K562 (cell line): ENCODE data around the gene HMCN2. TPM values are rescaled to one million over a fixed set of nuclear protein-coding genes. Genes with fewer than 3 reads are reported as not detected.

ENCODE experiments used
- FOSL1 ChIP-seq: fragments of 200-800 bp; sonication (Bioruptor generic); conservative IDR thresholded peaks from 2 replicates; pipeline ENCODE4 v1.6.1; 2016; ENCODE audit warnings: missing genetic modification characterization, missing compliant biosample characterization
- FOXA1 ChIP-seq: fragments of 450-650 bp; IDR thresholded peaks from 2 replicates; pipeline ENCODE4 v1.6.1; 2016; ENCODE audit warnings: mild to moderate bottlenecking, borderline replicate concordance
- HDAC3 ChIP-seq: fragments of 450-650 bp; IDR thresholded peaks from 2 replicates; pipeline ENCODE4 v1.6.1; 2018; ENCODE audit warnings: borderline replicate concordance, mild to moderate bottlenecking, moderate library complexity; ENCODE audit not compliant: partially characterized antibody
- KDM1A ChIP-seq, 2 experiments: fragments of 450-650 bp; IDR thresholded peaks; 2 replicates each; pipeline ENCODE4 v1.6.1; 2016; ENCODE audit warnings: mild to moderate bottlenecking in 2 of 2
- MBD2 ChIP-seq: sonication (generic); IDR thresholded peaks from 2 replicates; pipeline ENCODE4 v1.6.1; 2016; ENCODE audit warnings: low read depth, borderline replicate concordance
- MEF2D ChIP-seq: conservative IDR thresholded peaks from 2 replicates; pipeline ENCODE4 v1.6.1; 2016; ENCODE audit warnings: low read depth, missing genetic modification characterization, missing compliant biosample characterization
- PHF8 ChIP-seq: fragments of 200-600 bp; sonication (generic); IDR thresholded peaks from 2 replicates; pipeline ENCODE4 v1.6.1; 2012; ENCODE audit warnings: mixed run types, mild to moderate bottlenecking, inconsistent platforms, low read length, moderate library complexity, borderline replicate concordance
- TGIF2 ChIP-seq: sonication (generic); formaldehyde crosslinking; IDR thresholded peaks from 2 replicates; pipeline ENCODE4 v1.8.1; 2022; ENCODE audit warnings: mild to moderate bottlenecking, missing genetic modification reagents, moderate library complexity
- ZNF124 ChIP-seq: sonication (generic); formaldehyde crosslinking; IDR thresholded peaks from 2 replicates; pipeline ENCODE4 v1.8.1; 2022; ENCODE audit warnings: missing genetic modification reagents
- ZNF431 ChIP-seq: sonication (generic); formaldehyde crosslinking; IDR thresholded peaks from 2 replicates; pipeline ENCODE4 v1.8.0; 2022; ENCODE audit warnings: mild to moderate bottlenecking, missing genetic modification reagents
- polyA plus RNA-seq, 8 experiments: library from polyadenylated mRNA; depleted of rRNA in 4 of 8; stranded (reverse) in 5 of 8; unstranded in 3 of 8; fragments of >200 nt; fragmentation: Nextera tagmentation in 2 of 8; fragmentation: Illumina TruSeq in 1 of 8; extraction: Ambion mirVana in 2 of 8; extraction: Trizol in 1 of 8; gene quantifications; 2 replicates each; pipeline versions ENCODE4 v1.2.1 to v1.2.3, GENCODE V29; 2011 to 2014; ENCODE audit warnings: inconsistent platforms in 1 of 8, missing spikeins in 1 of 8
- total RNA-seq, 7 experiments: library from RNA; depleted of rRNA in 6 of 7; stranded (reverse); fragments of >200 nt in 6 of 7; fragmentation: Illumina TruSeq in 2 of 7; extraction: Trizol in 2 of 7; gene quantifications; 2 replicates each; pipeline versions ENCODE4 v1.2.1 to v1.2.3, GENCODE V29; 2011 to 2021; ENCODE audit warnings: low replicate concordance in 1 of 7
- TF ChIP-seq, protein P1 (sequence below): fragments of 450-650 bp; formaldehyde crosslinking; conservative IDR thresholded peaks from 2 replicates; pipeline ENCODE4 v1.4.0; 2022; ENCODE audit warnings: mild to moderate bottlenecking, missing genetic modification characterization

HMCN2 gene
- total and polyA plus RNA-seq, 9 of the 15 experiments (the other 6 are each of a cell fraction or from before 2014, with no cell fraction given): 0.01 TPM; not detected in 8

DNA sequence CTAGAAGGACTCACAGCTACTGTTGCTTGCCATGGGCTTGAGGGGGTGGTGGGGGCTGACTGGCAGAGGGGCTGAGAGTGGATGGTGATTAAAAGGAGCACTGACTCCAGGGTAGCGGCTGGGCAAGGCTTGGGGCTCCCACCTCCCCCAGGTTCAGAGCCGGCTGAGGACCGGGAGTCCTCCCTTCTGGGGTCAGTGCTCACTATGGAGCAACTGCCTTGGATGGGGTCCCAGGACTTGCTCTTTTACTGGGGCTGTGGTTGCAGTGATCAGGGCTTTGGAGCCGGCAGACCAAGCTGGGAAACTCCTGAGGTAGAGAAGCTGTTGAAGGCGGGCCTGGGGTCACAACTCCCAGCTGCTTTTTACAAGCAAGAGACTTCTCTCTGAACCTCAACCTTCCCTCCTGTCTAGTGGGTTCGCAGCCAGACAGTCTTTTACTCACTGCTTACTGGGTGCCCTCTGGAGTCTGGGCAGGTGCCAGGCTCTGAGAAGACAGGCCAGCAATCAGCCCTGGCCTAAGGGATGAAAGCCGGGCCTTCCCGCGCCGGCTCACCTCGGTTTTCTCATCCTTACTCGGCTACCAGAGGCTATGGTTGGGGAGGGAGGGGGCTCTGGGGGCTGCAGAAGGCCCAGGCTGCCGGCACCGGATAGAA is 178.4 kb downstream of the HMCN2 start (continued):
- no peak for TF ChIP-seq MEF2D
- no peak for TF ChIP-seq ZNF124
- TF ChIP-seq ZNF431 (CRISPR knock-in tag): no peak
- TF ChIP-seq HDAC3: no peak
- no peak for TF ChIP-seq PHF8
- TF ChIP-seq KDM1A (IDR thresholded peaks at IDR 0.05): 0 out of 4 replicates have a peak, but pooled peaks of 1 of the 2 experiments have one; percentile 23
- TF ChIP-seq MBD2: no peak
- no peak for TF ChIP-seq FOSL1 (tag)
- TF ChIP-seq TGIF2 (CRISPR knock-in tag): no peak
- TF ChIP-seq FOXA1: no peak
- TF ChIP-seq, protein P1, sequence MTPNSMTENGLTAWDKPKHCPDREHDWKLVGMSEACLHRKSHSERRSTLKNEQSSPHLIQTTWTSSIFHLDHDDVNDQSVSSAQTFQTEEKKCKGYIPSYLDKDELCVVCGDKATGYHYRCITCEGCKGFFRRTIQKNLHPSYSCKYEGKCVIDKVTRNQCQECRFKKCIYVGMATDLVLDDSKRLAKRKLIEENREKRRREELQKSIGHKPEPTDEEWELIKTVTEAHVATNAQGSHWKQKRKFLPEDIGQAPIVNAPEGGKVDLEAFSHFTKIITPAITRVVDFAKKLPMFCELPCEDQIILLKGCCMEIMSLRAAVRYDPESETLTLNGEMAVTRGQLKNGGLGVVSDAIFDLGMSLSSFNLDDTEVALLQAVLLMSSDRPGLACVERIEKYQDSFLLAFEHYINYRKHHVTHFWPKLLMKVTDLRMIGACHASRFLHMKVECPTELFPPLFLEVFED (CRISPR knock-in tag): no peak
